Neural cell (in vitro differentiated cells): ENCODE data around the gene ALDH1L1. TPM values are rescaled to one million over a fixed set of nuclear protein-coding genes. Genes with fewer than 3 reads are reported as not detected.

Experiments used
- H2AFZ ChIP-seq: fragments of 200-600, 300-800 bp; sonication (generic), shearing (Covaris generic); 2 replicates; pipeline ENCODE4 v1.6.0; 2014; ENCODE audit warnings: low read depth, mild to moderate bottlenecking, antibody characterized with exemption, low read length, moderate library complexity
- H3F3A ChIP-seq: fragments of 200-600 bp; shearing (Covaris generic); 2 replicates; pipeline ENCODE4 v1.6.1; 2016; ENCODE audit warnings: mild to moderate bottlenecking, moderate library complexity, mixed read lengths, antibody characterized with exemption, low read length; ENCODE audit not compliant: insufficient read depth, poor library complexity, severe bottlenecking
- H3K27ac ChIP-seq: fragments of 200-600, 300-800 bp; sonication (generic), shearing (Covaris generic); 2 replicates; pipeline ENCODE4 v1.5.1; 2014; ENCODE audit warnings: mild to moderate bottlenecking, low read length, moderate library complexity
- H3K27me3 ChIP-seq: fragments of 300-800, 200-600 bp; sonication (generic), shearing (Covaris generic); 2 replicates; pipeline ENCODE4 v1.6.0; 2014; ENCODE audit warnings: mild to moderate bottlenecking, low read depth, low read length, moderate library complexity; ENCODE audit not compliant: insufficient read depth
- H3K36me3 ChIP-seq: fragments of 300-800, 200-600 bp; sonication (generic), shearing (Covaris generic); 2 replicates; pipeline ENCODE4 v1.5.1; 2014; ENCODE audit warnings: mild to moderate bottlenecking, antibody characterized with exemption, low read length, moderate library complexity; ENCODE audit not compliant: insufficient read depth
- H3K4me2 ChIP-seq: fragments of 300-800, 200-600 bp; sonication (generic), shearing (Covaris generic); 2 replicates; pipeline ENCODE4 v1.6.0; 2014; ENCODE audit warnings: mild to moderate bottlenecking, low read length
- H3K4me3 ChIP-seq: fragments of 300-800, 200-600 bp; sonication (generic), shearing (Covaris generic); 2 replicates; pipeline ENCODE4 v1.5.1; 2014; ENCODE audit warnings: mild to moderate bottlenecking, low read length, moderate library complexity
- H3K79me2 ChIP-seq: fragments of 200-600 bp; shearing (Covaris generic); replicated peaks from 2 replicates; pipeline ENCODE4 v1.6.0; 2014; ENCODE audit warnings: mild to moderate bottlenecking, low read length, moderate library complexity; ENCODE audit not compliant: insufficient read depth
- H3K9ac ChIP-seq: fragments of 300-800, 200-600 bp; sonication (generic), shearing (Covaris generic); 2 replicates; pipeline ENCODE4 v1.6.1; 2016; ENCODE audit warnings: mild to moderate bottlenecking, low read length, mixed read lengths
- H3K9me2 ChIP-seq: fragments of 200-600 bp; shearing (Covaris generic); 2 replicates; pipeline ENCODE4 v1.6.1; 2016; ENCODE audit warnings: mild to moderate bottlenecking, low read length, mixed read lengths; ENCODE audit not compliant: insufficient read depth
- H3K9me3 ChIP-seq: fragments of 200-600, 300-800 bp; sonication (generic), shearing (Covaris generic); 2 replicates; pipeline ENCODE4 v1.6.1; 2016; ENCODE audit warnings: mild to moderate bottlenecking, mixed run types, low read length, moderate library complexity, mixed read lengths
- H4K20me1 ChIP-seq: fragments of 200-600 bp; shearing (Covaris generic); 2 replicates; pipeline ENCODE4 v1.6.1; 2016; ENCODE audit warnings: mild to moderate bottlenecking, mixed run types; ENCODE audit not compliant: insufficient read depth
- EP300 ChIP-seq: fragments of 450-650 bp; conservative IDR thresholded peaks from 2 replicates; pipeline ENCODE4 v1.6.1; 2014; ENCODE audit warnings: antibody characterized with exemption, mild to moderate bottlenecking, moderate library complexity; ENCODE audit not compliant: poor library complexity, severe bottlenecking
- EZH2 ChIP-seq: fragments of 200-600, 300-800 bp; shearing (Covaris generic), sonication (generic); IDR thresholded peaks from 2 replicates; pipeline ENCODE4 v1.6.1; 2014; ENCODE audit warnings: antibody characterized with exemption, low read length, borderline replicate concordance, mild to moderate bottlenecking; ENCODE audit not compliant: insufficient read depth, poor library complexity, severe bottlenecking
- MXI1 ChIP-seq: fragments of 450-650 bp; conservative IDR thresholded peaks from 2 replicates; pipeline ENCODE4 v1.6.1; 2014; ENCODE audit warnings: antibody characterized with exemption, mild to moderate bottlenecking; ENCODE audit not compliant: poor library complexity, severe bottlenecking
- POLR2AphosphoS5 ChIP-seq: IDR thresholded peaks from 2 replicates; pipeline ENCODE4 v1.6.1; 2012
- RAD21 ChIP-seq: fragments of 450-650 bp; conservative IDR thresholded peaks from 2 replicates; pipeline ENCODE4 v1.6.1; 2014; ENCODE audit warnings: antibody characterized with exemption, mild to moderate bottlenecking, moderate library complexity
- REST ChIP-seq: IDR thresholded peaks from 2 replicates; pipeline ENCODE4 v1.6.1; 2012; ENCODE audit warnings: borderline replicate concordance
- SMC3 ChIP-seq: fragments of 450-650 bp; conservative IDR thresholded peaks from 2 replicates; pipeline ENCODE4 v1.6.1; 2014; ENCODE audit warnings: antibody characterized with exemption, mild to moderate bottlenecking, moderate library complexity; ENCODE audit not compliant: poor library complexity
- TAF1 ChIP-seq: IDR thresholded peaks from 2 replicates; pipeline ENCODE4 v1.6.1; 2012; ENCODE audit warnings: low read depth
- polyA plus RNA-seq: library from polyadenylated mRNA; depleted of rRNA; stranded (reverse); fragments of >200 nt; gene quantifications from 2 replicates; pipeline ENCODE4 v1.2.3, GENCODE V29; 2014
- TF ChIP-seq, protein P1 (sequence below): fragments of 450-650 bp; IDR thresholded peaks from 2 replicates; pipeline ENCODE4 v1.5.1; 2014; ENCODE audit warnings: antibody characterized with exemption, mild to moderate bottlenecking, moderate library complexity; ENCODE audit not compliant: poor library complexity, severe bottlenecking

ALDH1L1 gene
- polyA plus RNA-seq, 1 donor from 2014 or later, result not detected

- Histone ChIP-seq H2AFZ (peak within 1 kb of the TSS; percentile 47), H3K9ac (peak within 1 kb of the TSS; percentile 83), H3K9me3 (no peaks in the 10 kb centered on the region), H3K4me3 (peak within 1 kb of the TSS; percentile 78), H3K36me3 (no peaks in the 10 kb centered on the region), H3F3A (no peaks in the 10 kb centered on the region), H3K4me2 (peak within 1 kb of the TSS; percentile 85), H4K20me1 (no peaks in the 10 kb centered on the region), H3K79me2 (peaks cover 4% of the 10 kb centered on the region), H3K27me3 (no peaks in the 10 kb centered on the region), H3K27ac (peak within 1 kb of the TSS; percentile 67), H3K9me2 (no peaks in the 10 kb centered on the region)
- TF ChIP-seq POLR2AphosphoS5 (no peak), EZH2 (no peak), TAF1 (no peak), EP300 (peak; percentile 46), SMC3 (peak; percentile 42), REST (peak; percentile 20), RAD21 (peak; percentile 32), MXI1 (peak; percentile 26)
- TF ChIP-seq, protein P1, sequence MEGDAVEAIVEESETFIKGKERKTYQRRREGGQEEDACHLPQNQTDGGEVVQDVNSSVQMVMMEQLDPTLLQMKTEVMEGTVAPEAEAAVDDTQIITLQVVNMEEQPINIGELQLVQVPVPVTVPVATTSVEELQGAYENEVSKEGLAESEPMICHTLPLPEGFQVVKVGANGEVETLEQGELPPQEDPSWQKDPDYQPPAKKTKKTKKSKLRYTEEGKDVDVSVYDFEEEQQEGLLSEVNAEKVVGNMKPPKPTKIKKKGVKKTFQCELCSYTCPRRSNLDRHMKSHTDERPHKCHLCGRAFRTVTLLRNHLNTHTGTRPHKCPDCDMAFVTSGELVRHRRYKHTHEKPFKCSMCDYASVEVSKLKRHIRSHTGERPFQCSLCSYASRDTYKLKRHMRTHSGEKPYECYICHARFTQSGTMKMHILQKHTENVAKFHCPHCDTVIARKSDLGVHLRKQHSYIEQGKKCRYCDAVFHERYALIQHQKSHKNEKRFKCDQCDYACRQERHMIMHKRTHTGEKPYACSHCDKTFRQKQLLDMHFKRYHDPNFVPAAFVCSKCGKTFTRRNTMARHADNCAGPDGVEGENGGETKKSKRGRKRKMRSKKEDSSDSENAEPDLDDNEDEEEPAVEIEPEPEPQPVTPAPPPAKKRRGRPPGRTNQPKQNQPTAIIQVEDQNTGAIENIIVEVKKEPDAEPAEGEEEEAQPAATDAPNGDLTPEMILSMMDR, result peak; percentile 62
Observed at GRCh38 chr3:126083913-126084767, 96.2 kb downstream of the ALDH1L1 start, which contains the start of gene SLC41A3. TSS of gene SLC41A3 (minus strand) at chr3:126084124. CDS start at chr3:126068219, 15,905 bp downstream.

- peak overlapping the region; percentile 78 for H3K4me3 ChIP-seq
- H3K9me2 ChIP-seq, result no peaks in the 10 kb centered on the region
- H3K36me3 ChIP-seq, result no peaks in the 10 kb centered on the region
- peak overlapping the region; percentile 67 for H3K27ac ChIP-seq
- no peaks in the 10 kb centered on the region for H3K27me3 ChIP-seq
- no peaks in the 10 kb centered on the region for H3F3A ChIP-seq
- peak overlapping the region; percentile 83 for H3K9ac ChIP-seq
- H4K20me1 ChIP-seq, result no peaks in the 10 kb centered on the region
- H3K9me3 ChIP-seq, result no peaks in the 10 kb centered on the region
- no peak for TF ChIP-seq EZH2
- peak; percentile 48 for TF ChIP-seq MXI1
- peak; percentile 60 for TF ChIP-seq POLR2AphosphoS5
- no peak for TF ChIP-seq EP300
- peak overlapping the region; percentile 47 for H2AFZ ChIP-seq
- peaks cover 4% of the 10 kb centered on the region for H3K79me2 ChIP-seq
- H3K4me2 ChIP-seq, result peak overlapping the region; percentile 85
Observed at GRCh38 chr3:126083511-126083912, 96.9 kb downstream of the ALDH1L1 start.
